Mesodermal cell (in vitro differentiated cells): ENCODE results near the gene GPER1.
"Not testable (repeated sequence)": the region's sequence is repeated elsewhere in the genome, so short reads cannot be mapped to it uniquely, and the experiment has no call there.

Source experiments
- H3K27ac ChIP-seq: 2 replicates; pipeline ENCODE4 v1.7.0; 2013; ENCODE audit warnings: mild to moderate bottlenecking, low read depth, low read length, moderate library complexity; ENCODE audit not compliant: severe bottlenecking
- H3K36me3 ChIP-seq: 2 replicates; pipeline ENCODE4 v1.7.1; 2013; ENCODE audit warnings: mild to moderate bottlenecking, low read length, moderate library complexity; ENCODE audit not compliant: control insufficient read depth, insufficient read depth
- H3K4me1 ChIP-seq: one replicate; pipeline ENCODE4 v1.7.1; 2013; ENCODE audit warnings: mild to moderate bottlenecking, low read length; ENCODE audit not compliant: insufficient read depth, control insufficient read depth, poor library complexity, severe bottlenecking
- H3K4me3 ChIP-seq: 2 replicates; pipeline ENCODE4 v1.7.0; 2013; ENCODE audit warnings: low read length, control low read depth, mild to moderate bottlenecking; ENCODE audit not compliant: insufficient read depth, poor library complexity, severe bottlenecking; ENCODE audit errors: extremely low read depth
- H3K9me3 ChIP-seq: 2 replicates; pipeline ENCODE4 v1.7.1; 2013; ENCODE audit warnings: mild to moderate bottlenecking, low read length, moderate library complexity; ENCODE audit not compliant: control insufficient read depth
- WGBS, 2 experiments: methylation state at CpG; one replicate each; pipeline ENCODE4 v1.1.5; 2013; ENCODE audit warnings: missing lambda C conversion rate in 2 of 2; ENCODE audit not compliant: insufficient coverage in 2 of 2; 5-methylcytosine and 5-hydroxymethylcytosine counted together

The GPER1 gene

DNA sequence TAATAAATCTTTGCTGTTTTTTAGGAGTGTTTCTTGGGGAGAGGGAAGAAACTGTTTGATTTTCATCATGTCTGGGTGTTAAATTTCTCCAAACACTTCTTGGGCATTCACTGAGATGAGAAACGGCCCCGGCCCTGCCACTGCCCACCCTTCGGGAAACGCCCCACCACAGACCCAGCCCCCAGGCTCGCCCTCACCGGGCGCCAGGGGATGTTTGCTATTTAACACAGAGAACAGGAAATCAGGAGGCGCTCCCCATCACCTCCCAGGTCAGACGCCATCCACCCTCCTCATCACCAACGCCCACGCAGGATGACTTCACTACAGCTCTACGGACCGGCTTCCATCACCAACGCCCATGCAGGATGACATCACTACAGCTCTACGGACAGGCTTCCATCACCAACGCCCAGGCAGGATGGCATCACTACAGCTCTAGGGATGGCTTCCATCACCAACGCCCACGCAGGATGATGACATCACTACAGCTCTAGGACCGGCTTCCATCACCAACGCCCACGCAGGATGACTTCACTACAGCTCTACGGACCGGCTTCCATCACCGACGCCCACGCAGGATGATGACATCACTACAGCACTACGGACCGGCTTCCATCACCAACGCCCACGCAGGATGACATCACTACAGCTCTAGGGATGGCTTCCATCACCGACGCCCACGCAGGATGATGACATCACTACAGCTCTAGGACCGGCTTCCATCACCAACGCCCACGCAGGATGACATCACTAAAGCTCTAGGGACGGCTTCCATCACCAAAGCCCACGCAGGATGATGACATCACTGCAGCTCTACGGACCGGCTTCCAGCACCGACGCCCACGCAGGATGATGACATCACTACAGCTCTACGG lies 27.5 kb downstream of the GPER1 start:
- 96% methylated on average over 38 to 44 of the region's 44 CpGs for WGBS, 2 experiments
- H3K4me1 ChIP-seq, H3K4me3 ChIP-seq, H3K9me3 ChIP-seq, H3K27ac ChIP-seq: not testable (repeated sequence)
- peaks cover 12% of the 10 kb centered on the region for H3K36me3 ChIP-seq

- H3K9me3 ChIP-seq, H3K27ac ChIP-seq, H3K4me1 ChIP-seq, H3K4me3 ChIP-seq: not testable (repeated sequence)
- H3K36me3 ChIP-seq = peaks cover 12% of the 10 kb centered on the region
- 97% methylated on average over 19 to 27 of the region's 49 CpGs for WGBS, 2 experiments
Measured at GRCh38 chr7:1116383-1117008, 28.6 kb downstream of the GPER1 start.

DNA sequence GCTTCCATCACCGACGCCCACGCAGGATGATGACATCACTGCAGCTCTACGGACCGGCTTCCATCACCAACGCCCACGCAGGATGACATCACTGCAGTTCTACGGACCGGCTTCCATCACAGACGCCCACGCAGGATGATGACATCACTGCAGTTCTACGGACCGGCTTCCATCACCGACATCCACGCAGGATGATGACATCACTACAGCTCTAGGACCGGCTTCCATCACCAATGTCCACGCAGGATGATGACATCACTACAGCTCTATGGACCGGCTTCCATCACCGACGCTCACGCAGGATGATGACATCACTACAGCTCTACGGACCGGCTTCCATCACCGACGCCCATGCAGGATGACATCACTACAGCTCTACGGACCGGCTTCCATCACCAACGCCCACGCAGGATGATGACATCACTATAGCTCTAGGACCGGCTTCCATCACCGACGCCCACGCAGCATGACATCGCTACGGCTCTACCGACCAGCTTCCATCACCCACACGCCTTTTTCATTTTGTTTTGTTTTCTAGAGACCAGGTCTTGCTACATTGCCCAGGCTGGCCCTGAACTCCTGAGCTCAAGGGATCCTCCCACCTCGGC lies 29.5 kb downstream of the GPER1 start:
- 93 to 94% methylated on average over 31 to 38 of the region's 38 CpGs for WGBS, 2 experiments
- peaks cover 3% of the 10 kb centered on the region for H3K4me1 ChIP-seq
- H3K27ac ChIP-seq = no peak overlapping the region
- H3K36me3 ChIP-seq = peaks cover 8% of the 10 kb centered on the region
- H3K4me3 ChIP-seq = no peak overlapping the region
- H3K9me3 ChIP-seq = no peaks in the 10 kb centered on the region

- Histone ChIP-seq H3K9me3 (no peaks in the 10 kb centered on the region), H3K4me1 (peaks cover 18% of the 10 kb centered on the region), H3K36me3 (peaks cover 8% of the 10 kb centered on the region), H3K4me3 (no peak overlapping the region), H3K27ac (no peak overlapping the region)
- 95 to 98% methylated on average over 4 to 5 of the region's 5 CpGs for WGBS, 2 experiments
Measured at GRCh38 chr7:1119201-1119600, 31.3 kb downstream of the GPER1 start.

- Histone ChIP-seq H3K4me3 (no peak overlapping the region), H3K27ac (no peak overlapping the region), H3K4me1 (peaks cover 25% of the 10 kb centered on the region), H3K9me3 (no peaks in the 10 kb centered on the region), H3K36me3 (peaks cover 12% of the 10 kb centered on the region)
- 91 to 95% methylated on average over 22 of the region's 22 CpGs for WGBS, 2 experiments
Measured at GRCh38 chr7:1120791-1121190, 32.9 kb downstream of the GPER1 start.

DNA sequence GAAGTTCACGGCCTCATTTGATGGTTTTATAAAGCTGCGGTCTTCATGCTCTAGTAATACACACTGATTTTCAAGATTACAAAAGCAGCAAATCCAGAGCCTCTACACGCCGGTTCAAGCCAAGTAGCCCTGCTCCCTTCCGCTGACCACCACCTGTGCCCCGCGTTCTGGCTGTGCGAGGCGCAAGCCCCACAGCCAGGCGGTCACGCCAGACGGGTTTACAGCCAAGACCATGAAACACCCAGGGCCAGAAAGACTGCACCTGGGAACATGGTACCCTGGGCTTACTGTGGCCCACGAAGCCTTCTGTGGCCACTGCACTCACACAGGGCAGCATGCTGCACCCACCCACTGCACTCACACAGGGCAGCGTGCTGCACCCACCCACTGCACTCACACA lies 33.6 kb downstream of the GPER1 start:
- 94% methylated on average over 12 of the region's 14 CpGs for WGBS, 2 experiments

DNA sequence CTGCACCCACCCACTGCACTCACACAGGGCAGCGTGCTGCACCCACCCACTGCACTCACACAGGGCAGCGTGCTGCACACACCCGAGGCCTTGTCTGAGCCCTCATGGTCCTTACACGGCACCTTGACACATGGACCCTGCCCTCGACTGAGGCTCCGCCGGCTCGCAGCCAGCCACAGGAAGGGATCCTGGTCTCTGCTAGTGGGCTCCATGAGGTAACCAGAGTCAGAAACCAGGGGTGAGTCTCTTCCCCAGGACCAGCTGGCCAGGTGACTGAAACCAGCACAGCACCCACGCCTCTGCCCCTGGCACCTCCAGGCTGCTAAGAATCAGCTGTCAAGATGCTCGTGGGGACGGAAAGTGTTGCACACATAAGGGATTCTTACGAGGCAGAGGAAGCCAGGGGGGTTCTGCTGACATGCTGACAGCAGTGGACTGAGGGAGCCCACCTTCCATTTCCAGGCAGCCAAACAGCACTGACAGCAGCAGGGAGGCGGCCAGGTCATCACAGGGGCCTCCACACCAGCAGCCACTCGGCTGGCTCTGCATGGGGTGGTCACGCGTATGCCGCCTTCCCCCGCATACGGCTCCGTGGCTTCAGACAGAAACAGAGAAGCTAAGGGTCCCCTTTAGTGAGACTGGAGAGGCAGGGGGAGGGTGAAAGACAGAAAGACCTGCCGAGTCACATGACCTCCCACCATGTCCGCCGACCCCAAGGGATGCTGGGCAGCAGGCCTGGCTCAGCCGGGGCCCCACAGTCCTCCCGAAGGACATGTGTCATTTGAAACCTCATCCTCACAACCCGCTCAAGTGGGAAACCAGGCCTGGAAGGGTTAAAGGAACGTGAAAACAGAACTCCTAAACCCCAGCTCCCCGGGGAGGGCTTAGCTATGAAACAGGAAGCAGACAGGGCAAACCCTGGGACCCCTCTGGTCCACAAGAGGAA lies 34.2 kb downstream of the GPER1 start:
- peaks cover 25% of the 10 kb centered on the region for H3K36me3 ChIP-seq
- peaks cover 25% of the 10 kb centered on the region for H3K4me1 ChIP-seq
- no peak overlapping the region for H3K4me3 ChIP-seq
- 78 to 79% methylated on average over 23 to 25 of the region's 28 CpGs for WGBS, 2 experiments
- H3K9me3 ChIP-seq = no peaks in the 10 kb centered on the region
- H3K27ac ChIP-seq = no peak overlapping the region

More for the DNA sequence above, 33.6 kb downstream of the GPER1 start:
- Histone ChIP-seq H3K36me3 (peaks cover 18% of the 10 kb centered on the region), H3K9me3 (no peaks in the 10 kb centered on the region), H3K27ac (no peak overlapping the region), H3K4me3 (no peak overlapping the region), H3K4me1 (peaks cover 25% of the 10 kb centered on the region)

DNA sequence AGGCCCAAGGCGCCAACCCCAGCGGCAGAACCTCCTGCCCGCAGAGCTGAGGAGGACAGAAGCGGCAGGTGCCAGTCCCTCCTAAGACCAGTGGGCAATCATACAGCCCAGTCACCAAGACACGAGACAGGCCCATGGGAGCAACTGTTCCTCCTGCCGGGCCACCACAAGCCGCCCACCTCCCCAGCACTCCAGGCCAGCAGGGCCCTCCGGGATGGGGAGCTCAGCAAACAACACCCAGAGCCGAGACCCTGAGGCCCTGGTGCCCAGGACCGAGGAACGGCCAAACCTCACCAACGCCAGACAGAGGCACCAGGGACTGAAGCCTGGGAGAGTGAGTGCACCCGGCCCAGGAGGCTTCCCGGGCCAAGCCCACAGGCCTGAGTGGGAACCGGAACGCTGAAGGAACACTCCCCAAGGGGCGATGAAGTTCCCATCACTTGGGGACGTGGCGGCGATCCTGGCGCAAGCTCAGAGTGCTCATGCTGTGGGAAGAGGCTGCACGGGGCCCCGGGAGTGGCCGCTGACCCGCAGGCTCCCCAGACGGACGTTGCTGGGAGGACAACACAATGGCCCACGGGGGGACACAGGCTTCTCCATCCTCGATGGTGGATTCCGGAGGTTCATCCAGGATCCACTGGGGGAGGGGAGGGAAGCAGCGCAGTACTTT lies 35.1 kb downstream of the GPER1 start:
- Histone ChIP-seq H3K36me3 (peaks cover 25% of the 10 kb centered on the region), H3K27ac (no peak overlapping the region), H3K4me1 (peaks cover 25% of the 10 kb centered on the region), H3K4me3 (no peak overlapping the region), H3K9me3 (no peaks in the 10 kb centered on the region)
- 91 to 92% methylated on average over 28 to 29 of the region's 31 CpGs for WGBS, 2 experiments

GRCh38 chr7:1123715-1124114 lies 35.8 kb downstream of the GPER1 start:
- Histone ChIP-seq H3K27ac (peak overlapping the region; percentile 79), H3K4me1 (peaks cover 25% of the 10 kb centered on the region), H3K4me3 (no peak overlapping the region), H3K36me3 (peaks cover 25% of the 10 kb centered on the region), H3K9me3 (no peaks in the 10 kb centered on the region)
- 14 to 17% methylated on average over 11 to 15 of the region's 17 CpGs for WGBS, 2 experiments

- WGBS, 2 experiments = 95 to 96% methylated on average over 3 to 4 of the region's 11 CpGs
- no peak overlapping the region for H3K4me3 ChIP-seq
- H3K4me1 ChIP-seq = peaks cover 25% of the 10 kb centered on the region
- peaks cover 22% of the 10 kb centered on the region for H3K36me3 ChIP-seq
- no peaks in the 10 kb centered on the region for H3K9me3 ChIP-seq
- H3K27ac ChIP-seq = peak overlapping the region; percentile 79
Measured at GRCh38 chr7:1124164-1124563, 36.3 kb downstream of the GPER1 start.
